PFSK-1 (cell line): ENCODE measurements around the gene ZEB2.
A peak's percentile ranks its signal among the peaks of the same experiment; 100 is the strongest.

ENCODE experiments used
- FOXP2 ChIP-seq: optimal IDR thresholded peaks from 2 replicates; pipeline ENCODE3; 2011; ENCODE audit warnings: borderline replicate concordance, control low read depth, inconsistent platforms; ENCODE audit not compliant: insufficient read depth; ENCODE audit errors: extremely low read length, extremely low read depth
- POLR2AphosphoS5 ChIP-seq: IDR thresholded peaks from 2 replicates; pipeline ENCODE4 v1.6.1; 2012; ENCODE audit warnings: low read depth, mild to moderate bottlenecking, control low read depth, low read length, moderate library complexity
- REST ChIP-seq, 2 experiments: IDR thresholded peaks; 2 replicates each; pipeline versions ENCODE4 v1.6.1 to v1.8.0; 2011 to 2012; ENCODE audit warnings: low read depth in 2 of 2, low read length in 2 of 2, control low read depth in 1 of 2, inconsistent platforms in 1 of 2, mild to moderate bottlenecking in 1 of 2, moderate library complexity in 1 of 2; ENCODE audit not compliant: insufficient read depth in 1 of 2
- SIN3A ChIP-seq: IDR thresholded peaks from 2 replicates; pipeline ENCODE4 v1.6.1; 2012; ENCODE audit warnings: mild to moderate bottlenecking, low read length, moderate library complexity, borderline replicate concordance; ENCODE audit not compliant: insufficient read depth
- TAF1 ChIP-seq: IDR thresholded peaks from 2 replicates; pipeline ENCODE4 v1.6.1; 2012; ENCODE audit warnings: low read length, control low read depth, borderline replicate concordance; ENCODE audit not compliant: insufficient read depth

ZEB2 gene

GRCh38 chr2:144518748-144519596 lies 947 bp downstream of the ZEB2 start:
- no peak for TF ChIP-seq FOXP2
- TF ChIP-seq TAF1: no peak
- TF ChIP-seq SIN3A: no peak
- no peak for TF ChIP-seq POLR2AphosphoS5
- no peak for TF ChIP-seq REST (IDR thresholded peaks at IDR 0.05; ENCODE audit: insufficient read depth in 1 of 2, low read depth in 2 of 2, low read length in 2 of 2)

- no peak for TF ChIP-seq FOXP2
- no peak; the same call in 1 of the 2 replicates for TF ChIP-seq SIN3A
- no peak for TF ChIP-seq REST (IDR thresholded peaks at IDR 0.05; ENCODE audit: insufficient read depth in 1 of 2, low read depth in 2 of 2, low read length in 2 of 2)
- no peak for TF ChIP-seq TAF1
- no peak for TF ChIP-seq POLR2AphosphoS5
Measured at GRCh38 chr2:144517866-144518747, 1.8 kb downstream of the ZEB2 start.

GRCh38 chr2:144516981-144517865 lies 2.7 kb downstream of the ZEB2 start:
- no peak for TF ChIP-seq POLR2AphosphoS5
- TF ChIP-seq TAF1: peak; percentile 53; the same call in 1 of the 2 replicates
- peak; percentile 26 for TF ChIP-seq FOXP2
- peak; percentile 46; the same call in 1 of the 2 replicates for TF ChIP-seq SIN3A

GRCh38 chr2:144516411-144516980 lies 3.4 kb downstream of the ZEB2 start:
- TF ChIP-seq TAF1: no peak
- no peak for TF ChIP-seq FOXP2

GRCh38 chr2:144515696-144516410 lies 4.1 kb downstream of the ZEB2 start:
- TF ChIP-seq REST (IDR thresholded peaks at IDR 0.05; ENCODE audit: insufficient read depth in 1 of 2, low read depth in 2 of 2, low read length in 2 of 2) (no peak), SIN3A (0 out of 2 replicates have a peak, but pooled peaks have one; percentile 9), TAF1 (no peak), FOXP2 (no peak), POLR2AphosphoS5 (no peak)
